DOHH2 (cell line): ENCODE measurements around the gene CXCL10.

Experiments used
- CTCF ChIP-seq: fragments of 200-600 bp; sonication (generic); IDR thresholded peaks from one replicate; pipeline ENCODE4 v1.5.1; 2014; ENCODE audit warnings: antibody characterized with exemption, mild to moderate bottlenecking, low read depth, low read length; ENCODE audit not compliant: poor library complexity, severe bottlenecking
- EZH2phosphoT487 ChIP-seq: fragments of 200-600 bp; sonication (generic); IDR thresholded peaks from 2 replicates; pipeline ENCODE4 v1.6.1; 2017; ENCODE audit warnings: borderline replicate concordance, mild to moderate bottlenecking, antibody characterized with exemption, low read length, moderate library complexity, mixed read lengths

DNA sequence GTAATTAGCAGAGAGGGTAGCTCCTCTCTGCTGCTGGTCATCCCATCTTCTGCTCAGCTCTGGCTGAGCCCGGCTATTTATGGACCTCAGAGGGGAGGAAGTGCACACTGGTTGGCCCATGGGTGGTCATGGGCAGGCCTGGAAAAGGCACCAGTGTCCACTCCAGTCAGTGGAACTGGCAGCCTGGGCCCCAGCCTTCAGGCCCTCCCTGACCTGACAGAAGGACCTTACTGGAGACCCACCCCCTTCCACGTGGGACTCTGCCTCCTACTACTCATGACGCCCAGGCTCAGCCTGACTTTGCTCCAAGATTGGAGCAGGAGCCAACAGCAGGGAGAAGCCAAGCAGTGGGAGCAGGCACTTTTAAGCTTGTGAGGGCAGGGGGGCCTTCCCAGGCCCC is 43.2 kb upstream of the CXCL10 start:
- no peak for TF ChIP-seq CTCF
- no peak for TF ChIP-seq EZH2phosphoT487
